HG02798 (cell line): ENCODE measurements around the gene SLC66A2.

Experiments used
- ATAC-seq: cut with Tn5 transposase; IDR thresholded peaks from one replicate; pipeline ENCODE4 v1.9.1; 2021; ENCODE audit warnings: mild to moderate bottlenecking; ENCODE audit not compliant: unreplicated experiment, poor library complexity

The SLC66A2 gene

GRCh38 chr18:79906706-79907105 is 44.7 kb downstream of the SLC66A2 start:
- ATAC-seq = no peak

- no peak for ATAC-seq
Measured at GRCh38 chr18:79905993-79906392, 45.5 kb downstream of the SLC66A2 start.

GRCh38 chr18:79905389-79905911 is 46.0 kb downstream of the SLC66A2 start:
- no peak for ATAC-seq

GRCh38 chr18:79904357-79905147 is 46.9 kb downstream of the SLC66A2 start:
- no peak for ATAC-seq

GRCh38 chr18:79903787-79904356 is 47.6 kb downstream of the SLC66A2 start:
- no peak for ATAC-seq

- ATAC-seq = no peak
Measured at GRCh38 chr18:79903071-79903635, 48.3 kb downstream of the SLC66A2 start.

- no peak for ATAC-seq
Measured at GRCh38 chr18:79902640-79903039, 48.8 kb downstream of the SLC66A2 start.

GRCh38 chr18:79902075-79902474 is 49.4 kb downstream of the SLC66A2 start:
- no peak for ATAC-seq

GRCh38 chr18:79901665-79902064 is 49.8 kb downstream of the SLC66A2 start:
- no peak for ATAC-seq

- ATAC-seq = no peak
Measured at GRCh38 chr18:79900610-79901570, 50.6 kb downstream of the SLC66A2 start.

GRCh38 chr18:79899609-79900445 is 51.6 kb downstream of the SLC66A2 start:
- no peak for ATAC-seq

- no peak for ATAC-seq
Measured at GRCh38 chr18:79898952-79899608, 52.4 kb downstream of the SLC66A2 start.

- no peak for ATAC-seq
Measured at GRCh38 chr18:79897940-79898625, 53.4 kb downstream of the SLC66A2 start.

GRCh38 chr18:79896738-79897137 is 54.7 kb downstream of the SLC66A2 start:
- ATAC-seq = no peak

GRCh38 chr18:79890674-79891073 is 60.8 kb downstream of the SLC66A2 start:
- no peak for ATAC-seq

GRCh38 chr18:79889569-79889968 is 61.9 kb downstream of the SLC66A2 start:
- no peak for ATAC-seq

GRCh38 chr18:79888016-79888415 is 63.4 kb downstream of the SLC66A2 start:
- no peak for ATAC-seq
